Measurements from ENCODE around the gene HDDC3. TPM values are rescaled to one million over a fixed set of nuclear protein-coding genes. Genes with fewer than 3 reads are reported as not detected.

The HDDC3 gene
- total and polyA plus RNA-seq, 9 of the 15 experiments (the other 6 are each of a cell fraction or from before 2014, with no cell fraction given) = 14.9 to 55.8 (median 36.9) TPM

DNA sequence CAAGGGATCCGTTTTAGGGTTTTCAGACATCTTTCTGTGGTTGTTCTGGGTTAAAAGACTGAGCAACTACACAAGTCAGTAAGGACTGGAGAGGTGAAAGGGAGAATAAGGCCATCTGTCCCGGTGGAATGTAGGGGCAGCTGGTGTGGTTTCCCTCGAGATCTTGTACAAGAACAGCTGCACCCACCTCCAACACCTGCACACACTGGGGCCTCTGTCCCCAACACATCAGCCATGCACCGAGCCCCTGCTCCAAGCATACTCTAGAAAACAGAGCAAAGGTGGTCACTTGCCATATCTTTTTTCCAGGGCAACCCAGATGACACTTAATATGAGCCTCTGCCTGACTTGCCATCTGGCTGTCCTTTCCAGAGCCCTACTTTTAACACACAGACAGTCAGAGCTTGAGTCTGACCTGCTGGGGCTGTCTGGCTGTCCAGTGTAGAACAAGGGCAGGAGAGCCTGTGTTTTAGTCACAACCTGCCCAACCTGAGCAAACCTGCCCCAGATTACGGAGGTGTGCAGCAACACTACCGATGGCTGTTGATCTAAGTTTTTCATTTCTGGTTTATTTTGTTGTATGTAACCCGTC is 17.0 kb downstream of the HDDC3 start:
- in situ Hi-C loops (cut with MboI) = no loop called here
- no peaks in the 10 kb centered on the region for H3K9me1 ChIP-seq (ENCODE audit: control insufficient read depth, insufficient read depth, low read length)
- H2AFZ ChIP-seq (ENCODE audit: low read depth, low read length) = no peak overlapping the region
- ATAC-seq = peak; percentile 18
- peaks cover 6% of the 10 kb centered on the region; the same call in 2 of the 3 replicates for H3K79me2 ChIP-seq (ENCODE audit: control insufficient read depth, insufficient read depth, low read length)
- H3K4me3 ChIP-seq = no peak overlapping the region
- no peak for FAIRE-seq
- CTCF ChIA-PET (ENCODE audit: low intra/inter-chr PET ratio) = interaction anchor here (0.6 kb wide), 2 partner anchors 11 to 629 kb away, joined by 3 to 5 read pairs; no protein-coding TSS in a partner anchor
- 41% methylated on average over 7 of the region's 7 CpGs for WGBS (ENCODE audit: insufficient coverage, low coverage, missing lambda C conversion rate)
- H4K20me1 ChIP-seq (replicated peaks; ENCODE audit: control insufficient read depth, insufficient read depth, low read length) = no peaks in the 10 kb centered on the region
- no peaks in the 10 kb centered on the region for H3K9me3 ChIP-seq (replicated peaks; ENCODE audit: control insufficient read depth, insufficient read depth, low read depth, low read length)
- POLR2A ChIA-PET = interaction anchor here (0.6 to 4.7 kb wide), 6 partner anchors 8 to 764 kb away, joined by 3 to 54 read pairs (median 6); partner anchors contain the start of gene MAN2A2
- no peak for DNase-seq (ENCODE audit: extremely low read depth in 1 of 4, low spot score in 3 of 4)
- H3K27me3 ChIP-seq (ENCODE audit: control insufficient read depth in 2 of 2, insufficient read depth in 2 of 2, low read length in 2 of 2) = no peaks in the 10 kb centered on the region
- H3K36me3 ChIP-seq (ENCODE audit: control insufficient read depth, insufficient read depth, low read length) = peaks cover 100% of the 10 kb centered on the region
- peak overlapping the region; percentile 80 for H3K27ac ChIP-seq (ENCODE audit: extremely low read depth, low read depth, low read length)
- BruUV-seq (replicated peaks) = no TSS peak
- H3K4me1 ChIP-seq (replicated peaks in 1 of 2; ENCODE audit: control insufficient read depth in 2 of 2, insufficient read depth in 2 of 2, low read length in 2 of 2) = peaks cover 17 to 41% of the 10 kb centered on the region in 2 experiments
- H3K4me2 ChIP-seq (ENCODE audit: insufficient read depth, low read length) = peak overlapping the region; percentile 15; the same call in 1 of the 2 replicates
- intact Hi-C loops (cut with micrococcal nuclease) = no loop called here
- H3K9ac ChIP-seq (ENCODE audit: insufficient read depth in 1 of 2, low read depth in 2 of 2, low read length in 2 of 2) = peak overlapping the region; percentile 13 to 32; a peak in 1 of 4 replicates
- TF ChIP-seq, protein P1, sequence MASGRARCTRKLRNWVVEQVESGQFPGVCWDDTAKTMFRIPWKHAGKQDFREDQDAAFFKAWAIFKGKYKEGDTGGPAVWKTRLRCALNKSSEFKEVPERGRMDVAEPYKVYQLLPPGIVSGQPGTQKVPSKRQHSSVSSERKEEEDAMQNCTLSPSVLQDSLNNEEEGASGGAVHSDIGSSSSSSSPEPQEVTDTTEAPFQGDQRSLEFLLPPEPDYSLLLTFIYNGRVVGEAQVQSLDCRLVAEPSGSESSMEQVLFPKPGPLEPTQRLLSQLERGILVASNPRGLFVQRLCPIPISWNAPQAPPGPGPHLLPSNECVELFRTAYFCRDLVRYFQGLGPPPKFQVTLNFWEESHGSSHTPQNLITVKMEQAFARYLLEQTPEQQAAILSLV (tag; IDR thresholded peaks at IDR 0.05) = no peak
- TF ChIP-seq, protein P2, sequence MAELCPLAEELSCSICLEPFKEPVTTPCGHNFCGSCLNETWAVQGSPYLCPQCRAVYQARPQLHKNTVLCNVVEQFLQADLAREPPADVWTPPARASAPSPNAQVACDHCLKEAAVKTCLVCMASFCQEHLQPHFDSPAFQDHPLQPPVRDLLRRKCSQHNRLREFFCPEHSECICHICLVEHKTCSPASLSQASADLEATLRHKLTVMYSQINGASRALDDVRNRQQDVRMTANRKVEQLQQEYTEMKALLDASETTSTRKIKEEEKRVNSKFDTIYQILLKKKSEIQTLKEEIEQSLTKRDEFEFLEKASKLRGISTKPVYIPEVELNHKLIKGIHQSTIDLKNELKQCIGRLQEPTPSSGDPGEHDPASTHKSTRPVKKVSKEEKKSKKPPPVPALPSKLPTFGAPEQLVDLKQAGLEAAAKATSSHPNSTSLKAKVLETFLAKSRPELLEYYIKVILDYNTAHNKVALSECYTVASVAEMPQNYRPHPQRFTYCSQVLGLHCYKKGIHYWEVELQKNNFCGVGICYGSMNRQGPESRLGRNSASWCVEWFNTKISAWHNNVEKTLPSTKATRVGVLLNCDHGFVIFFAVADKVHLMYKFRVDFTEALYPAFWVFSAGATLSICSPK (IDR thresholded peaks at IDR 0.05; ENCODE audit: borderline replicate concordance) = no peak
- TF ChIP-seq ZNF217 (CRISPR knock-in tag; IDR thresholded peaks at IDR 0.05) (no peak), GATA2 (CRISPR knock-in tag; IDR thresholded peaks at IDR 0.05) (no peak), FOXM1 (IDR thresholded peaks at IDR 0.05; ENCODE audit: low read depth) (no peak), FOXM1 (CRISPR knock-in tag; IDR thresholded peaks at IDR 0.05; ENCODE audit: low read depth) (no peak), SRF (CRISPR knock-in tag; IDR thresholded peaks at IDR 0.05) (no peak), RBM34 (IDR thresholded peaks at IDR 0.05; ENCODE audit: borderline replicate concordance, insufficient read depth, low read length) (no peak), CAMTA2 (CRISPR knock-in tag; conservative IDR thresholded peaks at IDR 0.05) (no peak)
- TF ChIP-seq, protein P3, sequence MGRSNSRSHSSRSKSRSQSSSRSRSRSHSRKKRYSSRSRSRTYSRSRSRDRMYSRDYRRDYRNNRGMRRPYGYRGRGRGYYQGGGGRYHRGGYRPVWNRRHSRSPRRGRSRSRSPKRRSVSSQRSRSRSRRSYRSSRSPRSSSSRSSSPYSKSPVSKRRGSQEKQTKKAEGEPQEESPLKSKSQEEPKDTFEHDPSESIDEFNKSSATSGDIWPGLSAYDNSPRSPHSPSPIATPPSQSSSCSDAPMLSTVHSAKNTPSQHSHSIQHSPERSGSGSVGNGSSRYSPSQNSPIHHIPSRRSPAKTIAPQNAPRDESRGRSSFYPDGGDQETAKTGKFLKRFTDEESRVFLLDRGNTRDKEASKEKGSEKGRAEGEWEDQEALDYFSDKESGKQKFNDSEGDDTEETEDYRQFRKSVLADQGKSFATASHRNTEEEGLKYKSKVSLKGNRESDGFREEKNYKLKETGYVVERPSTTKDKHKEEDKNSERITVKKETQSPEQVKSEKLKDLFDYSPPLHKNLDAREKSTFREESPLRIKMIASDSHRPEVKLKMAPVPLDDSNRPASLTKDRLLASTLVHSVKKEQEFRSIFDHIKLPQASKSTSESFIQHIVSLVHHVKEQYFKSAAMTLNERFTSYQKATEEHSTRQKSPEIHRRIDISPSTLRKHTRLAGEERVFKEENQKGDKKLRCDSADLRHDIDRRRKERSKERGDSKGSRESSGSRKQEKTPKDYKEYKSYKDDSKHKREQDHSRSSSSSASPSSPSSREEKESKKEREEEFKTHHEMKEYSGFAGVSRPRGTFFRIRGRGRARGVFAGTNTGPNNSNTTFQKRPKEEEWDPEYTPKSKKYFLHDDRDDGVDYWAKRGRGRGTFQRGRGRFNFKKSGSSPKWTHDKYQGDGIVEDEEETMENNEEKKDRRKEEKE (IDR thresholded peaks at IDR 0.05; ENCODE audit: borderline replicate concordance in 1 of 2, control insufficient read depth in 1 of 2, low read depth in 2 of 2, low read length in 1 of 2) = no peak
- TF ChIP-seq, protein P4, sequence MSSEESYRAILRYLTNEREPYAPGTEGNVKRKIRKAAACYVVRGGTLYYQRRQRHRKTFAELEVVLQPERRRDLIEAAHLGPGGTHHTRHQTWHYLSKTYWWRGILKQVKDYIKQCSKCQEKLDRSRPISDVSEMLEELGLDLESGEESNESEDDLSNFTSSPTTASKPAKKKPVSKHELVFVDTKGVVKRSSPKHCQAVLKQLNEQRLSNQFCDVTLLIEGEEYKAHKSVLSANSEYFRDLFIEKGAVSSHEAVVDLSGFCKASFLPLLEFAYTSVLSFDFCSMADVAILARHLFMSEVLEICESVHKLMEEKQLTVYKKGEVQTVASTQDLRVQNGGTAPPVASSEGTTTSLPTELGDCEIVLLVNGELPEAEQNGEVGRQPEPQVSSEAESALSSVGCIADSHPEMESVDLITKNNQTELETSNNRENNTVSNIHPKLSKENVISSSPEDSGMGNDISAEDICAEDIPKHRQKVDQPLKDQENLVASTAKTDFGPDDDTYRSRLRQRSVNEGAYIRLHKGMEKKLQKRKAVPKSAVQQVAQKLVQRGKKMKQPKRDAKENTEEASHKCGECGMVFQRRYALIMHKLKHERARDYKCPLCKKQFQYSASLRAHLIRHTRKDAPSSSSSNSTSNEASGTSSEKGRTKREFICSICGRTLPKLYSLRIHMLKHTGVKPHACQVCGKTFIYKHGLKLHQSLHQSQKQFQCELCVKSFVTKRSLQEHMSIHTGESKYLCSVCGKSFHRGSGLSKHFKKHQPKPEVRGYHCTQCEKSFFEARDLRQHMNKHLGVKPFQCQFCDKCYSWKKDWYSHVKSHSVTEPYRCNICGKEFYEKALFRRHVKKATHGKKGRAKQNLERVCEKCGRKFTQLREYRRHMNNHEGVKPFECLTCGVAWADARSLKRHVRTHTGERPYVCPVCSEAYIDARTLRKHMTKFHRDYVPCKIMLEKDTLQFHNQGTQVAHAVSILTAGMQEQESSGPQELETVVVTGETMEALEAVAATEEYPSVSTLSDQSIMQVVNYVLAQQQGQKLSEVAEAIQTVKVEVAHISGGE (CRISPR knock-in tag; IDR thresholded peaks at IDR 0.05) = no peak
